Stomach (tissue), 9 donors: ENCODE measurements around the gene HTR6. TPM values are rescaled to one million over a fixed set of nuclear protein-coding genes. Genes with fewer than 3 reads are reported as not detected.

ENCODE experiments used
- DNase-seq, 2 donors: peaks; one replicate each; pipeline versions ENCODE4 v3.0.0 to v3.0.0-alpha.2; 2013 to 2019
- H3K27ac ChIP-seq, 5 donors: fragments of 200-600 bp in 4 of 5; sonication (generic) in 4 of 5; one replicate each; pipeline ENCODE4 v1.5.1; 2013 to 2019; ENCODE audit warnings: mild to moderate bottlenecking in 1 of 5, moderate library complexity in 1 of 5
- H3K27me3 ChIP-seq, 3 donors: fragments of 200-600 bp; sonication (generic); one replicate each; pipeline ENCODE4 v1.5.1; 2017 to 2019; ENCODE audit warnings: mixed run types in 1 of 3
- H3K36me3 ChIP-seq, 4 donors: fragments of 200-600 bp; sonication (generic); 1 replicate in 3 of 4; 2 replicates in 1 of 4; pipeline ENCODE4 v1.5.1; 2016 to 2019
- H3K4me1 ChIP-seq, 4 donors: fragments of 200-600 bp; sonication (generic); one replicate each; pipeline ENCODE4 v1.5.1; 2016 to 2019
- H3K4me3 ChIP-seq, 4 donors: fragments of 200-600 bp; sonication (generic) in 3 of 4; one replicate each; pipeline ENCODE4 v1.5.1; 2016 to 2019; ENCODE audit warnings: mild to moderate bottlenecking in 1 of 4
- H3K9me3 ChIP-seq, 4 donors: fragments of 200-600 bp; sonication (generic); one replicate each; pipeline ENCODE4 v1.5.1; 2016 to 2019
- EP300 ChIP-seq: sonication (generic); formaldehyde crosslinking; IDR thresholded peaks from one replicate; pipeline ENCODE4 v1.6.1; 2017; ENCODE audit warnings: antibody characterized with exemption
- POLR2A ChIP-seq, 4 donors: fragments of 450-650 bp; IDR thresholded peaks; one replicate each; pipeline ENCODE4 v1.6.1; 2016; ENCODE audit warnings: antibody characterized with exemption in 4 of 4, control low read depth in 2 of 4, mild to moderate bottlenecking in 1 of 4, moderate library complexity in 1 of 4
- POLR2AphosphoS5 ChIP-seq, 3 donors: sonication (generic); formaldehyde crosslinking; IDR thresholded peaks; one replicate each; pipeline ENCODE4 v1.6.1; 2016; ENCODE audit warnings: antibody characterized with exemption in 3 of 3
- WGBS, 5 donors: extraction: QIAGEN DNeasy Blood & Tissue Kit in 3 of 5; methylation state at CpG; one replicate each; pipeline versions ENCODE4 v1.1.5 to v1.1.7; 2013 to 2018; 5-methylcytosine and 5-hydroxymethylcytosine counted together
- intact Hi-C: fragments of 100-400 bp; cut with DNase I; formaldehyde crosslinking; loops from one replicate; pipeline ENCODE4 v1.15.1; 2023; ENCODE audit warnings: low total_unique reads
- polyA plus RNA-seq, 3 donors: library from polyadenylated mRNA; stranded (reverse); fragments of 200-250 nt; gene quantifications; one replicate each; pipeline ENCODE4 v1.2.3, GENCODE V29; 2013
- total RNA-seq, 5 donors: library from RNA; depleted of rRNA; stranded (reverse); fragments of >200 nt; gene quantifications; one replicate each; pipeline versions ENCODE4 v1.1.0 to v1.2.3, GENCODE V29; 2014 to 2016
- TF ChIP-seq, protein P1 (sequence below), 7 experiments: fragments of 450-650 bp in 4 of 7; fragments of 200-600 bp in 3 of 7; sonication (generic) in 3 of 7; IDR thresholded peaks; one replicate each; pipeline ENCODE4 v1.5.1; 2016 to 2019; ENCODE audit warnings: antibody characterized with exemption in 7 of 7, control low read depth in 2 of 7, mild to moderate bottlenecking in 1 of 7
- donor health status: healthy with polysubstance abuse.
- donor health status: Bipolar disorder and iron deficiency.
- donor health status: healthy.

The HTR6 gene
- total and polyA plus RNA-seq, 8 donors, result not detected

DNA sequence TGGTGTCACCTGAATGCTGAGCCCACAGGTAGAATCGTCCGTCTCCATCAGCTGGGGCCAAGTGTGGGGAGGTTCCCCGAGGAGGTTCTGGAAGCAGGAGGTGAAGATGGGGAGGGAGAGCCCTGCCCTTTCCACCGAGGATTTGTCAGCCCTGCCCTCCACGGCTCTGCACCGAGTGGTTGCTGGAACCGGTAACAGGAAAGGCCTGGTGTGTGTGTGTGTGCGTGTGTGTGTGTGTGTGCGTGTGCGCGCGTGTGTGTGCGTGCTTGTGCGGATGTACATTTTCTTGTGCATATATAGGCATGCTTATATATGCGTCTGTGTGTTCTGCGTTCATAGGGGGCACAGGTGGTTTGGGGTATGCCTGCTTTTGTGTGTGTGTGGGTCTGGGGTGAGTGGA, 17.0 kb upstream of the HTR6 start:
- peak overlapping the region; percentile 22 to 77 (median 73) for H3K4me3 ChIP-seq
- WGBS, 5 donors, result 53 to 77% (median 62%) methylated on average over 15 to 16 of the region's 16 CpGs

DNA sequence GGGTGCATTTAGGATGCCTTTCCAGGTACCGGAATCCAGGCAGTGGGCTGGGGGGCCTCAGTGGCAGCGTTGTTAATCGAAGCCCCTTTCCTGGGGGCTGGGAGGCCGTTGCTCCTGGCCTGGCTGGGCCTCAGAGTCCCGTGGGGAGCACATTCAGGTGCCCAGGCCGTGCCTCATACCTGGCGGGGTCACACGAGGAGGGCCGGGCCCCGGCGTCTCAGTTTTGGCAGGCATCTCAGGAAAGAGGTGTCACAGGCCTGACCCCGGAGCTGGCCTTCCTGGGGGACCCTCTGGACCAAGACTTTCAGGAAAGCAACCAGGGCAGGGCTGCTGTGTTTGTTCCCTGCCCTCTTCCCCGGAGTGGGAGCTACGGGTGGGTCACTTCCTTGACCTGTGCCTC, 16.4 kb upstream of the HTR6 start:
- Histone ChIP-seq H3K36me3 (no peaks in the 10 kb centered on the region), H3K27me3 (peaks cover 0 to 21% (median 0%) of the 10 kb centered on the region in 3 donors), H3K4me3 (peak overlapping the region in 3 of 4 donors; percentile 73 to 77 (median 73)), H3K27ac (peak overlapping the region; percentile 14 to 96 (median 89)), H3K9me3 (no peaks in the 10 kb centered on the region), H3K4me1 (peaks cover 63 to 82% (median 77%) of the 10 kb centered on the region in 4 donors)
- TF ChIP-seq EP300 (no peak), POLR2A (IDR thresholded peaks at IDR 0.05) (no peak), POLR2AphosphoS5 (IDR thresholded peaks at IDR 0.05) (no peak)
- TF ChIP-seq, protein P1, sequence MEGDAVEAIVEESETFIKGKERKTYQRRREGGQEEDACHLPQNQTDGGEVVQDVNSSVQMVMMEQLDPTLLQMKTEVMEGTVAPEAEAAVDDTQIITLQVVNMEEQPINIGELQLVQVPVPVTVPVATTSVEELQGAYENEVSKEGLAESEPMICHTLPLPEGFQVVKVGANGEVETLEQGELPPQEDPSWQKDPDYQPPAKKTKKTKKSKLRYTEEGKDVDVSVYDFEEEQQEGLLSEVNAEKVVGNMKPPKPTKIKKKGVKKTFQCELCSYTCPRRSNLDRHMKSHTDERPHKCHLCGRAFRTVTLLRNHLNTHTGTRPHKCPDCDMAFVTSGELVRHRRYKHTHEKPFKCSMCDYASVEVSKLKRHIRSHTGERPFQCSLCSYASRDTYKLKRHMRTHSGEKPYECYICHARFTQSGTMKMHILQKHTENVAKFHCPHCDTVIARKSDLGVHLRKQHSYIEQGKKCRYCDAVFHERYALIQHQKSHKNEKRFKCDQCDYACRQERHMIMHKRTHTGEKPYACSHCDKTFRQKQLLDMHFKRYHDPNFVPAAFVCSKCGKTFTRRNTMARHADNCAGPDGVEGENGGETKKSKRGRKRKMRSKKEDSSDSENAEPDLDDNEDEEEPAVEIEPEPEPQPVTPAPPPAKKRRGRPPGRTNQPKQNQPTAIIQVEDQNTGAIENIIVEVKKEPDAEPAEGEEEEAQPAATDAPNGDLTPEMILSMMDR (IDR thresholded peaks at IDR 0.05), result no peak
- no peak for DNase-seq
- intact Hi-C loops, result loop anchor here (5.0 kb wide), 1 partner anchor 166 kb away; no protein-coding TSS in a partner anchor
- WGBS, 5 donors, result 55 to 73% (median 67%) methylated on average over 12 to 14 of the region's 14 CpGs

More for the DNA sequence above, 17.0 kb upstream of the HTR6 start:
- peaks cover 63 to 87% (median 80%) of the 10 kb centered on the region in 4 donors for H3K4me1 ChIP-seq
- H3K9me3 ChIP-seq, result no peaks in the 10 kb centered on the region
- peaks cover 0 to 27% (median 0%) of the 10 kb centered on the region in 3 donors for H3K27me3 ChIP-seq
- TF ChIP-seq, protein P1 (IDR thresholded peaks at IDR 0.05), result no peak
- TF ChIP-seq EP300 (no peak), POLR2AphosphoS5 (IDR thresholded peaks at IDR 0.05) (no peak), POLR2A (IDR thresholded peaks at IDR 0.05) (no peak)
- intact Hi-C loops, result loop anchor here (5.0 kb wide), 1 partner anchor 165 kb away; no protein-coding TSS in a partner anchor
- no peak for DNase-seq
- H3K36me3 ChIP-seq, result no peaks in the 10 kb centered on the region
- peak overlapping the region; percentile 14 to 96 (median 89) for H3K27ac ChIP-seq

DNA sequence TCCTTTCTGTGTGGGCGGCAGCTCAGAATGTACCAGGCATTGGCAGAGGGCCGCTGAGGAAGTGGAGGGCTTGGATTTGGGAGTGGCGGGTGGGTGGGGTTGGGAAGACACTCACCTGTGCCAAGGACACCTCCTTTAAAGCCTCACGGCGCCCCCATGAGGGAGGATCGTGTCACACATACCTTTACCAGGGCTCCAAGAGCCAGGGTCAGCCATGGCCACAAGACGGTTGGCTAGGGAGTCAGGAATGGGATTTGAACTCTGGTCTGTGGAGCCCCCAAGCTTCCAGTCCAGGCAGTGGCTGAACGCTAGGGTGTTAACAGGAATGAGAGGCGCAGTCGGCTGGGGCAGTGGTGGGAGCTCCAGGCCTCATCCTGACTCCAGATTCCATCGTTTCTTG, 16.0 kb upstream of the HTR6 start:
- 53 to 63% (median 61%) methylated on average over 11 of the region's 11 CpGs for WGBS, 5 donors
- H3K9me3 ChIP-seq, result no peaks in the 10 kb centered on the region

DNA sequence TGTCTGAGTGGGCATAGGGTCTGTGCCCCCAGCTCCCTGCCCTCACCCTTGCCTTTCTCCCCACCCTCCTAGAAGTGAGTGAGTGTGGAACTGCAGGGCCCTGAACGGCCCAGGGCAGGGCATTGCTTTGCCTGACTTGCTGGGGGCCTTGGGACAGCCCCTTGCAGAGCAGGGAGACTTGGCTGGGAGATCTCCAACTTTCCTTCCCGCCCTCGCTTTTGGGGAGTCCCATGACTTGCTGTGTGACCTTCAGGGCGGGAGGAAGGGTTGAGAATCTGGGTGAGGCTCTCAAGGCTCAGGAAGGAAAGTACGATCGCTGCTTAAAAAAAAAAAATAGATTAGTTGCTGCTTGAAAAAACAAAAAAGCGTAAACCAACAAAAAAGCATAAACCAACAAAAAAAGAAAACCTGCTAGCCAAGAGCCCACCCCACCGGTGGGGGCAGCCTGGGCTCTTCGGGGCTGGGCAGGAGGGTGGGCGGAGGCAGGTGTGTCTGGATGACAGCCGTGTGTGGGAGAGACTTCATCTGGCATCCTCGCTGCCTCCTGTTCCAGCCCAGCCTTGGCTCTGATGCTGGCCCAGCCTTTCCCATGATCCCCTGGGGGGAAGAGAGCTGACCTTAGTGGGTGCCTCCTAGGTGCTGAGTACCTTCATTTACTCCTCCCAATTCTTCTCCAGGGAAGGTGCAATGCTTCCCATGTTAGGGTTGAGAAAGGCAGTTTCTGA, 14.1 kb upstream of the HTR6 start:
- Histone ChIP-seq H3K9me3 (no peaks in the 10 kb centered on the region), H3K27ac (peak overlapping the region; percentile 9 to 96 (median 75)), H3K4me1 (peaks cover 55 to 90% (median 82%) of the 10 kb centered on the region in 4 donors), H3K4me3 (peak overlapping the region in 2 of 4 donors; percentile 9 to 17), H3K27me3 (peaks cover 0 to 3% (median 0%) of the 10 kb centered on the region in 3 donors), H3K36me3 (peaks cover 0 to 11% (median 8%) of the 10 kb centered on the region in 4 donors)
- peak in 1 of 2 donors; percentile 49 for DNase-seq
- intact Hi-C loops, result loop anchor here (10.0 kb wide), 2 partner anchors 276 to 306 kb away; no protein-coding TSS in a partner anchor
- no peak for TF ChIP-seq EP300
- TF ChIP-seq, protein P1 (IDR thresholded peaks at IDR 0.05), result no peak
- TF ChIP-seq POLR2A (IDR thresholded peaks at IDR 0.05), result no peak
- no peak for TF ChIP-seq POLR2AphosphoS5 (IDR thresholded peaks at IDR 0.05)
- WGBS, 5 donors, result 29 to 42% (median 42%) methylated on average over 12 of the region's 12 CpGs

More for the DNA sequence above, 16.0 kb upstream of the HTR6 start:
- Histone ChIP-seq H3K4me3 (peak overlapping the region in 2 of 4 donors; percentile 73), H3K36me3 (no peaks in the 10 kb centered on the region), H3K27ac (peak overlapping the region; percentile 14 to 96 (median 89)), H3K4me1 (peaks cover 61 to 81% (median 76%) of the 10 kb centered on the region in 4 donors), H3K27me3 (peaks cover 0 to 17% (median 0%) of the 10 kb centered on the region in 3 donors)
- intact Hi-C loops, result loop anchor here (5.0 kb wide), 1 partner anchor 166 kb away; no protein-coding TSS in a partner anchor
- DNase-seq, result no peak
- no peak for TF ChIP-seq POLR2AphosphoS5 (IDR thresholded peaks at IDR 0.05)
